Measurements from ENCODE around the gene ANGEL1. TPM values are rescaled to one million over a fixed set of nuclear protein-coding genes. Genes with fewer than 3 reads are reported as not detected.
A peak's percentile ranks its signal among the peaks of the same experiment; 100 is the strongest.

Gene ANGEL1
- total RNA-seq, 3 donors from 2014 or later, result 12.5 to 17.3 (median 14.4) TPM

DNA sequence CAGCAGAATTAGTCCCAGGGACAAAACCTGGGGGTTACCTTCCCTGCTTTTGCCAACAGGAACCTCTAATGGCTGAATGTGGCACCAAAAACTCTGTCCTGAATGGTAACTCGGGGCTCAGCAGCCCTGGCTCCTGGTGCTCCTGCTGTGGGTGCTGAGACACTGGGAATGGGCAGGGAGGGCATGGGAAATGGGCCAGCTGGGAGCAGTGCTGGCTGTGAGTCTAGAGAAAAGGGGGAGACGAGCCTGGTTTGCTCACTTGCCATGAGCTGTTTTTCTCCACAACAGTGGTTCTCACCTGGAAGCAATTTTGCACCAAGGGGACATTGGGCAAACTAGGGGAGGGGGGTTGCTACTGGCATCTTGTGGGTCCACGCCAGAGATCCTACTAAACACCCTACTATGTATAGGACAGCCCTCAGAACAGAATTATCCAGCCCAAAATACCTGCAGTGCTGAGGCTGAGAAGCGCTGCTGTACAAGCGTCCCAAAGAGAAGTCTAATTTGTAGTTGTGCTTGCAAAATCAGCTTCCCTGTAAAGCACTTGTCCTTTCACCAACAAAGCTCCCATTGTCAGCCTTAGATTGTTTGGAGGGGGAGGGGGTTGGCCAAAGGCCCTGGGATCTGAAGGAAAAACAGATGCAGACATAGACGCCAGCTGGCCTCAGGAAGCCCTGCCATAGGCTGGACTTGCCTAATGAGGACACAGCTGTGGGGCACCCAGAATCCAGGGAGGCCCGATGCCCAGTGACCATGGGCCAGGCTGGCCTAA is 17.2 kb upstream of the ANGEL1 start:
- no peaks in the 10 kb centered on the region for H3K4me1 Mint-ChIP-seq (ENCODE audit: low read depth)
- DNase-seq (no peak), ATAC-seq (no peak)
- no peaks in the 10 kb centered on the region for H3K36me3 Mint-ChIP-seq (ENCODE audit: insufficient read depth)
- H3K4me3 Mint-ChIP-seq, result no peak overlapping the region
- no peaks in the 10 kb centered on the region for H3K9me3 Mint-ChIP-seq
- H3K27me3 Mint-ChIP-seq (ENCODE audit: low read depth), result peaks cover 3% of the 10 kb centered on the region

DNA sequence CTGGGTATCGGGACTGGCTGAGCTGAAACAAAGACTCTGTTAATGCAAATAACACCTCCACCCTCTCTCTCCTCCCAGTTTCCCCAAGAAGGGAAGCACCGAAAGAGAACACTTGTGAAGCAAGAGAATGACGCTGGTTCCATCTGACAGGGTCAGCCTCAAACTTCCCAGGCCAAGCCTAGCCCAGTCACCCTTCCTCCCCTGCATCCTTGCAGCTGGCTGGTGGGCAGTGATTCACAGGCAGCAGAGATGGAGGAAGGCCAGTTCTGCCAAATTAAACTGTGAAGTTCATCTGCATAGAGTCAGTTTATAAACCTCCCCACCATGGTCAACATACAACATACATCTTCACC is 16.3 kb upstream of the ANGEL1 start:
- ATAC-seq (no peak), DNase-seq (no peak)
- no peaks in the 10 kb centered on the region for H3K9me3 Mint-ChIP-seq
- no peak overlapping the region for H3K4me3 Mint-ChIP-seq
- no peaks in the 10 kb centered on the region for H3K4me1 Mint-ChIP-seq (ENCODE audit: low read depth)
- H3K27me3 Mint-ChIP-seq (ENCODE audit: low read depth), result peaks cover 5% of the 10 kb centered on the region
- H3K36me3 Mint-ChIP-seq (ENCODE audit: insufficient read depth), result no peaks in the 10 kb centered on the region

DNA sequence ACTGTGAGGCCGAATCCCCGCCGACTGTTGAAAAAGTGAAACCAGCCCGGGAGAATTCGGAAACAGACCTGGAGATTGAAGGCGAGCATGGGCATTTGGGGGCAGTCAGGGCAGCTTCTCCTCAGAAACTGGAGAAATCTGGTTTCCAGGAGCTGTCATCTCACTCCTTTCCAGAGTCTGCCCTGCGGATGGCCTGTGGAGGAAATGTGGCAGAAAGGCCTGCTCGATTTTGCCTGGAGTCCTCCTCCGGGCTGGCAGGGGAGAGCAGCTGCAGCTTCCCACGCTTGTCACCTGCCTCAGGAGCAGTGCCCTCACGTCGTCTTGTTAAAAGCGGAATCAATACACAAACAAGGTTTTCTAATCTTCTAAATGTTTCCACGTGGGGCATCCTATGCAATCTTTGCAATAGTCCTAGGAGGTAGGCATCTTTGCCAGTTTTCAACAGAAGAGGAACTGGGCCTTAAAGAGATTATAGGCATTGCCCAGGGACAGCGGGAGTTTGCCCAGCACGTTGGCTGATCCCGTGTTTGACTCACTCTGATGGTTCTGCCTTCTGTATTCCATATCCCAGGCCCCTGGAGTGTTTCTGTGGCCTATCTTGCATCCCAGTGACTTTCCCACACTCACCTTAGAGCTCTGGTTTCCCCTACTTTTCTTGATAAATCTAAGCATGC is 15.8 kb upstream of the ANGEL1 start:
- no peak for DNase-seq
- no peak for ATAC-seq
- Mint-ChIP-seq H3K27me3 (ENCODE audit: low read depth) (peaks cover 5% of the 10 kb centered on the region), H3K4me1 (ENCODE audit: low read depth) (no peaks in the 10 kb centered on the region), H3K4me3 (no peak overlapping the region), H3K9me3 (no peaks in the 10 kb centered on the region), H3K36me3 (ENCODE audit: insufficient read depth) (no peaks in the 10 kb centered on the region)

GRCh38 chr14:76827696-76828296 is 15.1 kb upstream of the ANGEL1 start:
- no peak for ATAC-seq
- Mint-ChIP-seq H3K4me3 (no peak overlapping the region), H3K27me3 (ENCODE audit: low read depth) (peaks cover 7% of the 10 kb centered on the region), H3K9me3 (no peaks in the 10 kb centered on the region), H3K4me1 (ENCODE audit: low read depth) (no peaks in the 10 kb centered on the region), H3K36me3 (ENCODE audit: insufficient read depth) (no peaks in the 10 kb centered on the region)
- DNase-seq, result no peak

DNA sequence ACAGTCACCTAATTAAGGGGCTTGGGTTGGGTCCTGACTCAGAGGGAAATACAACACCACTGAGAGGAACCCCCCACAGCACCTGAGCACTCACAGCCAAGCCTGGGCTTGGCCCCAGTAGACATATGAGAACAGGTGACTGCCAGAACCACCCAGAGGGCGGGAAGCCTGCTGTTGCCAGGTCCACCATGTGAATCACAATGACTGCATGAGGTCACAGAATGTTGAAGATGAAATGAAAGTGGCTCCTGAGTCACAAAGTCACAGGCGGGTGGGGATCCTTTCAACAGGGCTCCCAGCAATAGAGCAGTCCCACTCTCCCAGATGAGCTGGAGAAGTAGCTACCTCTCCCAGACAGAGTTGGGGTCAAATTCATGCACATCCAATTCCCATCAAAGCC is 13.4 kb upstream of the ANGEL1 start, which contains the start of gene LRRC74A:
TSS of gene LRRC74A (plus strand) at position 287 of the 400 bp plus-strand sequence. CDS start 290 bp downstream, outside the sequence.
- DNase-seq, result no peak

GRCh38 chr14:76820700-76821099 is 8.0 kb upstream of the ANGEL1 start:
- H3K27me3 Mint-ChIP-seq (ENCODE audit: low read depth), result peaks cover 9% of the 10 kb centered on the region
- H3K36me3 Mint-ChIP-seq (ENCODE audit: insufficient read depth), result no peaks in the 10 kb centered on the region
- no peaks in the 10 kb centered on the region for H3K4me1 Mint-ChIP-seq (ENCODE audit: low read depth)
- no peaks in the 10 kb centered on the region for H3K9me3 Mint-ChIP-seq
- ATAC-seq, result no peak
- H3K4me3 Mint-ChIP-seq, result no peak overlapping the region
- no peak for DNase-seq

More for the DNA sequence above, 13.4 kb upstream of the ANGEL1 start, which contains the start of gene LRRC74A:
- Mint-ChIP-seq H3K4me3 (no peak within 1 kb of the TSS), H3K4me1 (ENCODE audit: low read depth) (no peaks in the 10 kb centered on the region), H3K36me3 (ENCODE audit: insufficient read depth) (no peaks in the 10 kb centered on the region), H3K27me3 (ENCODE audit: low read depth) (peaks cover 7% of the 10 kb centered on the region), H3K9me3 (no peaks in the 10 kb centered on the region)
- ATAC-seq, result peak; percentile 10 to 54

DNA sequence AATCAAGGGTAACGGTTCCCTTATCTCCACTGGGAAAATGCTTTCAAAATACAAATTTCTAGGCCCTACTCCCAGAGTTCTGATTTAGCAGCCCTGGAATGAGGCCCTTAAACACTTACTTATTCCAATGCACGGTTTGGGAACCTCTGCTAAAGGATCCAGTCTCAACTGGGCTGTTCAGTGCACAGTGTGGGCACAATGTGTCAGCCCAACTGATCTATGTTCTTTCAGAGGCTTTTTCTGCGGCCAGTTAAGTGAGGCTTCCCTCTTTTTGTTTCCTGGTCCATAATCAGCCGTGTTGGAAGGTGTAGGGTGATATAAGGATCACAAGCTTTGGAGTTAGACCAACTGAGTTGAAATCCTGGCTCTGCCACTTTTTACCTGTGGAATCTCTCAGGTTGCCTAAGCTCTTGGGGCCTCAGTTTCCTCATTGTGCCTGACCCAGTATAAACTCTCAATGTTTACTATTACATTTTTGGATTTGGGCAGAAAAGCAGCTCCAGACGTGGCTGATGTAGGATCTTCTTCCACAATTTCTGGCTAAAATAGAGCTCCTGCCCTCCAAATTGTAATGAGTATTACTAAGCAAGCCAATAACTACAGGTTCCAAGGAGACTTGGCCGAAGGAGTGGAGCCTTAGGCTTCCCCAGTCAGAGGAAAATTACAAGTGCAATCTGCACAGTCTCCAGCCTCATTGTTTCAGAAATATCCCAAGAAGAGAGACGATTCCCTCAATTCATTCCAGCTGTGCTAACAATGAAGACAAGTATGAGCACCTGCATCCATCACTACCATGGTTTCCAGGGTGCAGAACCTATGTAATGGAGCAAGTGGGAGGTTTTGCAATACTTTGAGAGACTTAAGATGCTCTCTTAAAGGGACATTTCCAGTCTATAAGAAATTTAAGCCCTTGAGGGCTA is 2.3 kb upstream of the ANGEL1 start:
- peaks cover 20% of the 10 kb centered on the region for H3K4me1 Mint-ChIP-seq (ENCODE audit: low read depth)
- no peaks in the 10 kb centered on the region for H3K36me3 Mint-ChIP-seq (ENCODE audit: insufficient read depth)
- peaks cover 4% of the 10 kb centered on the region for H3K27me3 Mint-ChIP-seq (ENCODE audit: low read depth)
- no peak overlapping the region for H3K4me3 Mint-ChIP-seq
- H3K9me3 Mint-ChIP-seq, result no peaks in the 10 kb centered on the region
- ATAC-seq (no peak), DNase-seq (no peak)

DNA sequence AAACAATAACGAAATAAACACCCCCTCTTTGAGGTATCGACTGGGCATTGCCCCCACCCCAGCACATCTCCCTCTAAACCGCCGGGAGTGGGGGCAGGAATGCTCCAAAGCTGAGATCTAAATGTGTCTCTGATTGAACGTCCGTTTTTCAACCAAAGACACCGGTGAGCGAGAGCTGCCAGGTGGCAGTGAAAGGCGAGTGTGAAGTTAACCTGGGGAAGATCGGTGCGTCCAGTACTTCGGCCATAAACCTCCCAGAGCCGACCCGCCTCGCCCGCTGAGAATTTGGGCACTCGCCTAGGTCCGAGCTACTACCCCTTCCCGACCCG is 625 bp downstream of the ANGEL1 start:
- peak; percentile 1 to 4 for ATAC-seq
- no peaks in the 10 kb centered on the region for H3K27me3 Mint-ChIP-seq (ENCODE audit: low read depth)
- H3K4me3 Mint-ChIP-seq, result peak overlapping the region; percentile 94
- peaks cover 20% of the 10 kb centered on the region for H3K4me1 Mint-ChIP-seq (ENCODE audit: low read depth)
- DNase-seq, result no peak
- H3K9me3 Mint-ChIP-seq, result no peaks in the 10 kb centered on the region
- H3K36me3 Mint-ChIP-seq (ENCODE audit: insufficient read depth), result peaks cover 19% of the 10 kb centered on the region

DNA sequence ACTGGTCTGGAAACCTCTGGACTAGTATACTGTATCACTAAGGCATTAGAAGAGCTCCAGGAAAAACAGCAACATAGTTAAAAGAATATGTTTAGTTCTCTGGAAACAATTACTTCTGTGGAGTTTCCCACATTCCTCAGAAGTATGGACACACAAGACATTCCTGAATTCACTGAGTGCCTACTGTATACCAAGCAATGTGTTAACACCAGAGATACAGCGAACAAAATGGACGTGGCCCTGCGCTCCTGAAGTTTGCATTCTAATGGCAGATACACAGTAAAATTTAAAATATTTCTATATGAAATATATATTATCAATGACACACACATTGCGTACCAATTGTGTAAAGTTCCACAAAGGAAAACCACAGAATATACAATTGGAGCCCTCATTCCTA is 1.1 kb downstream of the ANGEL1 start:
- Mint-ChIP-seq H3K27me3 (ENCODE audit: low read depth) (no peaks in the 10 kb centered on the region), H3K4me1 (ENCODE audit: low read depth) (peaks cover 20% of the 10 kb centered on the region), H3K4me3 (peak overlapping the region; percentile 94), H3K36me3 (ENCODE audit: insufficient read depth) (peaks cover 23% of the 10 kb centered on the region), H3K9me3 (no peaks in the 10 kb centered on the region)
- DNase-seq (no peak), ATAC-seq (no peak)

DNA sequence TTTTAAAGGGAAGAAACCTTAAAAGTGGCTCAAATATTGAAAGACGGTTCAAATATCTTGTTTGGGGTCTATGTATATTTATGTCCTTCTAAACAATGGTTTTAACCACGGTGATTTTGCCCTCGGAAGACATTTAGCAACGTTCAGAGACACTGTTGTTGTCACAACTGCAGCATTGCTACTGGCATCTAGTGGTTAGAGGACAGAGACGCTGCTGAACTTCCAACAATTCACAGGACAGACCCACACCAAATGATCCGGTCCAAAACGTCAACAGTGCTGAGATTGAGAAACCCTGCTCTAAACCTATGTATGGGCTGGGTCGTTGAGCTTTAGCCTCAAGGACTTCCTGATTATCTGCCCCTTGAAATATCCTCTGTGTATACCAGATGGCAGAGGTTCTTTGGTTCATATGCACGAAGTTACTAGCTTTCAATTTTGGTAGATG is 1.7 kb downstream of the ANGEL1 start:
- H3K4me3 Mint-ChIP-seq, result peak overlapping the region; percentile 94
- peaks cover 24% of the 10 kb centered on the region for H3K36me3 Mint-ChIP-seq (ENCODE audit: insufficient read depth)
- no peaks in the 10 kb centered on the region for H3K9me3 Mint-ChIP-seq
- ATAC-seq (no peak), DNase-seq (no peak)
- H3K27me3 Mint-ChIP-seq (ENCODE audit: low read depth), result no peaks in the 10 kb centered on the region
- H3K4me1 Mint-ChIP-seq (ENCODE audit: low read depth), result peaks cover 20% of the 10 kb centered on the region

DNA sequence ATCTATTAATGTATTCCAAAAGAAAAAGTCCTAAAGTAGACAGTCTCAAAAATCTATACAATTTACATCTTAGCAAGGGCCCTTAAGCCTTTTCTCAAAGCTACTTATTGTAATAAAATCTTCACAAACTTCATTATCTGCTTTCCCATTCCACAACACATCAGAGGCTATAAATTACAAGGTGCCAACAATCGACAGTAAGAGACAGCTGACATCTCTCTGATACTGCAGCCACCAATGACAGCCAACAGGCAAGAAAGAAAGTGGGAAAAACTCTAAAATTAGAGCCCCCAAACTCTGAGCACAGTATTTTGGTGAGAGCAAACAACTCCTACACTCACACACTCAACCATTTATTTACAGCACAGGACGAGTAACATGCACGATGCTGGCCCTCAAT is 2.2 kb downstream of the ANGEL1 start:
- peaks cover 27% of the 10 kb centered on the region for H3K36me3 Mint-ChIP-seq (ENCODE audit: insufficient read depth)
- ATAC-seq (no peak), DNase-seq (no peak)
- no peaks in the 10 kb centered on the region for H3K9me3 Mint-ChIP-seq
- peak overlapping the region; percentile 94 for H3K4me3 Mint-ChIP-seq
- peaks cover 20% of the 10 kb centered on the region for H3K4me1 Mint-ChIP-seq (ENCODE audit: low read depth)
- H3K27me3 Mint-ChIP-seq (ENCODE audit: low read depth), result no peaks in the 10 kb centered on the region

DNA sequence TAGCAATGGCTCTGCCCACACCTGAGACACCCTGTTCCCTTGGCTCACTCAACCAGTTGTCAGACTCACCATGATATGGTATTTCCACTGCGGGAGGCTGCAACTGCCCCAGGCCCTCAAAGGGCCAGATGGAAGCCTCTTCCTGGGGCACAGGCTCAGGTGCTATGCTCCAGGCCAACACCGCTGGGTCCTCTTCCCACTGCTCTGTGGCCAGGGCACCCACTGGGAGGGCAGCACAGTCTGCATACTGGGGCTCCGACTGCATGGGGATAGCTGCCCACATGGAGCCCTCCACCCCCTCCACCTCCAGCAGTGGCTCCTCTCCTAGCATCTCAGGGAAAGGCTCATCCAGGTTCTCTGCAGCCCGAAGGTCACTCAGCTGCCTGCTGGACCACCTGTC is 3.7 kb downstream of the ANGEL1 start:
- H3K27me3 Mint-ChIP-seq (ENCODE audit: low read depth), result no peaks in the 10 kb centered on the region
- no peak for ATAC-seq
- peaks cover 35% of the 10 kb centered on the region for H3K36me3 Mint-ChIP-seq (ENCODE audit: insufficient read depth)
- DNase-seq, result no peak
- H3K4me3 Mint-ChIP-seq, result no peak overlapping the region
- no peaks in the 10 kb centered on the region for H3K9me3 Mint-ChIP-seq
- peaks cover 20% of the 10 kb centered on the region for H3K4me1 Mint-ChIP-seq (ENCODE audit: low read depth)

DNA sequence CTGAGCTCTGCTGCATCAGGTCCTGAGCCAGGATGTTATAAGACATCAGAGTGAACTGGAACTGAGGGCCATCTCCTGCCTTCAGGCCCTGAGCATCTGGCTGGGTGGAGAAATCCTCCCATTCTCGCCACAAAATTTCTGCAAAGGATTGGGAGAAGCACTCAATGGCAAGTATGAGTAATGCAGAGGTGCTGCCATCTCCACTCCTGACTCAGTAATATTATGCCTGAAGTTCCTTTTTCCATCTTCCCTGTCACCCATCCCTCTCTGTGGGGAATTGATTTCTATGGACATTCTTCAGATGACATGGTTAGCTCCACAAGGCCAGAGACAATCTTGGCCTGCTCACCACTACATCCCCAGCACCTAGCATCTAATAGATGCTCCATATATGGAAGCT is 4.7 kb downstream of the ANGEL1 start:
- Mint-ChIP-seq H3K27me3 (ENCODE audit: low read depth) (no peaks in the 10 kb centered on the region), H3K4me3 (no peak overlapping the region), H3K36me3 (ENCODE audit: insufficient read depth) (peaks cover 44% of the 10 kb centered on the region), H3K9me3 (no peaks in the 10 kb centered on the region), H3K4me1 (ENCODE audit: low read depth) (peaks cover 18% of the 10 kb centered on the region)
- ATAC-seq, result no peak
- no peak for DNase-seq

DNA sequence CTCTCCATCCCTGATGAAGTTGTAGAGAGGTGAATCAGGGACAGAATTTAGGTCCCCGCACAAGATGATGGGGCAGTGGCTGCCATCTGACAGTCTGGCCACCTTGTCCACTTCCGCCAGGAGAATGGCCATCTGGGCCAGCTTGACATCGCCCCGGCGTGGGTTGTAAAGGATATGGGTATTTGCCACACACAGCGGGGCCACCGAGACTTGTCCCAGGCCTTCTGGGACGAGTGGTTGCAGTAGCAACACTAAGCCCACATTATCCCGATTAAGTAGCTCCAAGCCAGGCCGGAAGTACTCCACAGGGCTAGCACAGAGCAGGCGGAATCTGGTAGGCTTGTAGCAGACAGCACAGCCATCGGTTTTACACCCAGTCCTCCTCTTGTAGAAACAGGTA is 6.2 kb downstream of the ANGEL1 start:
- Mint-ChIP-seq H3K4me1 (ENCODE audit: low read depth) (peaks cover 11% of the 10 kb centered on the region), H3K27me3 (ENCODE audit: low read depth) (no peaks in the 10 kb centered on the region), H3K36me3 (ENCODE audit: insufficient read depth) (peaks cover 55% of the 10 kb centered on the region), H3K9me3 (no peaks in the 10 kb centered on the region), H3K4me3 (no peak overlapping the region)
- DNase-seq (no peak), ATAC-seq (no peak)
